ENCODE results near the gene ARFGEF3. TPM values are rescaled to one million over a fixed set of nuclear protein-coding genes. Genes with fewer than 3 reads are reported as not detected.

The ARFGEF3 gene
- total RNA-seq, 1 donor from 2014 or later = 1.1 TPM

DNA sequence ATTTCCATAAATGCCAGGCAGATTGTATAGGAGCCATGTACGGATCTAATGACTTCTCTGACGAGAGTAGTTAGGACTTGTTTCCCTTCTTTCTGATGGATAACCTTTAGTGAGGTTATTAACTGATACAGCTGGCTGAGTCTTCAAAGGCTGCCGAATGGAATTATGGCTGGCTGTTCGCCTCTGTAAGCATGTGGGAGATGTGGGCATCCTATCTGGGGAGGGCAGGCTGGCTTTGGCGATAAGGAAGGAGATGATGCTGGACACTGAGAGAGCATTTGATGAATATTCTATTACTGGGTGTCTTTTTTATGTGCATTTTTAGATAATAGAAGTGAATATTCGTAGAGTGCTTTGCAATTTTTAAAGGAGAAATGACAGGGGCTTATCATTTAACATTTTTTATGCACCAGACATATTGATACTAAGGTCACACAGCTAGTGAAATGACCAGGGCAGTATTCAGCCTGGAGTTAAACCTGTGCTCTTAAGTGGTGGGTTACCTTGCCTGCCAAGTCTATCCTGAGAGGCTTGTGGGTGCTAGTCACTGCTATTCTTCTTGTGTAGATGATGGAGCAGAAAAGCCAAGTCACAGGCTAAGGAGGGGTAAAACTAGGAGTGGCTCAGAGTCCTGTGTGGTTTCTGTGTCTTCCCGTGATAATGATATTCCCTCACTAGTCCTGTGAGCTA is 53.5 kb downstream of the ARFGEF3 start:
- DNase-seq = no peak

DNA sequence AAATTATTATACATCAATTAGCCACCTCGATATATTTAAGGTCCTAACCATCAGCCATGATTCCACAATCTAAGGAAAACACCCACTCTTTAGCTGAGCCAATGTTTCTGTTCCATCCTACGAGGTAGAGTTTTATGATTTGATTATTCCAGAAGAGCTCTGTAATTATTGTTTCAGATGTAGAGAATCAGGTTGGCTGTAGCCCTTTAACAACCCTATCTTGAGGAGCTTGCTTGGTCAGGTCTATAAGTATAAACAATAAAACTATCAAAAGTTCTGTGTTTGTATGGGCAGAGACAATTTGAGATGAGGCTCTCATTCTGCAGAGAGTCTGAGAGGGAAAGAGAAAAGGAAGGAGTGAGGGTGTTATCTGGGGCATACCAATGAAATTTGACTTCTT is 56.7 kb downstream of the ARFGEF3 start, which contains the start of gene PBOV1:
Gene PBOV1, minus strand, starts transcription at position 43 of the 400 bp plus-strand sequence. CDS start 96 bp downstream, outside the sequence.
- no peak for DNase-seq

DNA sequence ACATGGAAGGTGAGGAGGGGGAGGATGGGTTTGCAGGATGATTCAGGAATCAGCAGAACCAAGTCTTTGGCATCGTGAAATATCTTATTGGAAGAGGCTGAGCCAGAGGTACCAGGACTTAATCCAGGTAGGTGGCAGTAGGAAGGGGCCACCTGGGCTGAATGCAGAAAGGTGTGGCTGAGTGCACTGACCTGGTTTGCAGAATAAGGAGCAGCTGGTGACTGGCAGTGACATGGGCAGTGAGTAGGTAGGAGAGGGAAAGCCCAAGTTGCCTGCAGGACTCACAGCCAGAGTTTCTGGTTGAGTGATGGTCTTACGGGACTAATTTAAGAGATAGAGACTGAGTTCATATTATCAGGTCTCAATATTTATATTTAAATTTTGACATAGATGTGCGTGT is 57.7 kb downstream of the ARFGEF3 start:
- no peak for DNase-seq

DNA sequence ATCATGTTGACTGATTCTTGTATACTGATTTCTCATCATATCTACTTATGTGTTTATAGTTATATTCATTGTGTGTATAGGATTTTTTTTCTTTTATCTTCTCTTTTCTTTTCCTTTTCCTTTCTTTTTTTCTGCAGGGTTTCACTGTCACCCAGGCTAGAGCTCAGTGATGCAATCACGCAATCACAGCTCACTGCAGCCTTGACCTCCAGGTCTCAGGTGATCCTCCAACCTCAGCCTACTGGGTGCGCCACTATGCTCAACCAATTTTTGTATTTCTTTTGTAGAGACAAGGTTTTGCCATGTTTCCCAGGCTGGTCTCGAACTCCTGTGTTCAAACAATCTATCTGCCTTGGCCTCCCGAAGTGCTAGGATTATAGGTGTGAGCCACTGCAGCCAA is 58.2 kb downstream of the ARFGEF3 start:
- no peak for DNase-seq

DNA sequence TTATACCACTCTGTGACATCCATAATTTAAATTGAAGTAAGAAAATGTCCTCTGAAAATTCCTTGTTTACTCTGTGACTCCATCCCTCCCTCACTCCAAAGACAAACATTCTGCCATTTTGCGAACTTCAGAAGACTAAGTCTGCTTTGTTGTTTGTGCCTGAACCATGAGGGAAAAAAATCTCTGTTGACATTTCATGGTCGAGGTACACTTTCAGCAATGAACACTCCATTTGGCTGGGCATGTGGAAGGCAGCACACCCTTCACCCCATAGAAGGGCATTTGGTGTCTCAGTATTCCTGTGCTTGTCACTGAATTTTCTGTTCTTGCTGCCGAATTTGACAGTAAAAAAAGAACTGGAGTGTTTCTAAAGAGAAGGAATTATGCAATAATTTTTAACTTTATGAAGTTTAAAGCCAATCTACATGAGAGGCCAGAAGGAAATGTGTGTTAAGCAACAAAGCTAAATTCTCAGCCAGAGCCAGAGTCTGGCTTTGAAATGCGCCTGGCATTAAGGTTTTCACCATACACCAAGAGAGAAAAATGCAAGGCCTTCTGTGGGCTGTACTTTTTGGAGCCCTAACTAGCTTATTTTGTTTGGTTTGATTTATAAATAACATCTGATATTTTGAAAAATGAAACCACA is 61.3 kb downstream of the ARFGEF3 start:
- DNase-seq = no peak

DNA sequence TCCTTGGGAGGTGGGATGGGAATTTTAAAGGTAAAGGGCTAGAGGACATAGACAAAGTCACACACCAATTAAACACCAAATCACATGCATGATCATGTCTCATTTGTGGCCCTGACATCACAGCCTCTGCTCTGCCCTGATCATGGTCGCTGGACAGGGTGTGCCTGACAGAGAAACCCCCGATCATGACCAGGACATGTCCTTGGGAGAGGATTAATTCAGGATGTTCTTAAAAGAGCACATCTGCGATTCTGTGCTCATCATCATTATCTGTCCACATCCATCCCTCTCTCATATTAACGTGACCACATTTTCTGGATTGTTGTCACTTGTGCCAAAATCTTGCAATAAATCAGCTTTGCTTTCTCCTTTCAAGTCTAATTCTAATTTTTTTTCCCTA is 64.2 kb downstream of the ARFGEF3 start:
- DNase-seq = no peak

DNA sequence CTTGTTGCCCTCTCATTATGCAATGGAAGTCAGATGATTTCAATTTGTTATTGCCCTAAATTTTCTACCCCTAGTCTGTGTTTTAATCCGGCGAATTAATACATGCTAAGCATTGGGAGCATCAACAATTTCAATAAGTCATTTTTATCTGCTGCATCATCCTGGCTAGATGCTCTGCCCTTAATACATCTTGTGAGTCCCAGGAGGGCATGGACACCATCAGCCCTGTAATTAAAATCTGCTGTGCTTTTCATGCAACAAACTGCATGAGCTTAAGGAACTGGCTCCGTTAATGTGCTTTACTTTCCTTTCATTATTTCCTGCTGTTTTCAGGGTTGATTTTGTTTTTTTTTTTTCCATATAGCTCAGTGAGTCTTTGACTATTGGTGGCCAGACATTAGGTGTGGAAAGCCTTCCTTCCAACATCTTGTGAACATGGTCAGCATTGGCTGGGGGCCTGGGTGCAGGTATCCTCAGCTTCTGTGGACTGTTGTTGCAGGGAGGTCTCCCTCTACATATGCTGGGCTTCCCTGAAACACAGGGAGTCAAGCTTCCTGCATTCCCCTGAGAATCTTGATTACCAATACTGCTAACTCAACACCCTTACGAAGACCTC is 65.1 kb downstream of the ARFGEF3 start:
- DNase-seq = peak; percentile 12

DNA sequence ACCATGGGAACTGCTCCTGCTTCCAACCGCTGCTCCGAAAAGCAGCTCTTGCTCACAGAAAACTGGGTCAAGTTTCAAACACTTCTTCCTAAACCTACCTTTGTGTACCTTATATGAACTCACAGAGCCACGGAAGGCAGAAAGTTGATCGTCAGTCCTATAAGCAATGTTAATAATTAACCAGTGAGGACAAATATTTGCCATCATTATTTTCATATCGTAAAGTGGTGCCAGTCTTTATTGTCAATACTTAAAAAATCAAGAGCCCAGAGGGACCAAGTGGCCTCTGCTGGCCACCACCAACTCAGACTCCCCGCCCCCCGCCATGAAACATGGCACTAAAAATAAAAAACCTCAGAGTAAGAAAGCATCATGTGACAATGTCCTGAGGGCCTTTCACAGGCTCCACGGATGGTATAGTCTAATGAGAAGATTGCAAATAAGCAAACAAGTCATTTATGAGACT is 65.6 kb downstream of the ARFGEF3 start:
- no peak for DNase-seq

DNA sequence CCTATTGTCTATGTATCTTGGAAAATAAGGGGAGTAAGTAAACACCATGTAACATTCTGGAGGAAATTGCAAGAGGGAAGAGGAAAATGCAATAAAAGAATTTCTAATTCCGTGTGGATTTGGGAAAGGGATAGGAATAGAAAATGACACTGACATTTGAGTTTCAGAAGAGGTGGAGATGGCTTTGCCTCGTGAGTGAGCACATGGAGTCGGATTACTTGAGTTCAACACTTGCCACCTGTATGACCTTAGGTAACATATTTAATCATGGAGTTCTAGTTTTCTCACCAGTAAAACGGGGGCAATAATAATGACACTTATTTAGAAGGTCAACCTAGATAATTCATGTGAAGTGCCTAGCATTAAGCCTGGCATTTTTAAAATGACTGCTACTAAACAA is 67.3 kb downstream of the ARFGEF3 start:
- DNase-seq = no peak

DNA sequence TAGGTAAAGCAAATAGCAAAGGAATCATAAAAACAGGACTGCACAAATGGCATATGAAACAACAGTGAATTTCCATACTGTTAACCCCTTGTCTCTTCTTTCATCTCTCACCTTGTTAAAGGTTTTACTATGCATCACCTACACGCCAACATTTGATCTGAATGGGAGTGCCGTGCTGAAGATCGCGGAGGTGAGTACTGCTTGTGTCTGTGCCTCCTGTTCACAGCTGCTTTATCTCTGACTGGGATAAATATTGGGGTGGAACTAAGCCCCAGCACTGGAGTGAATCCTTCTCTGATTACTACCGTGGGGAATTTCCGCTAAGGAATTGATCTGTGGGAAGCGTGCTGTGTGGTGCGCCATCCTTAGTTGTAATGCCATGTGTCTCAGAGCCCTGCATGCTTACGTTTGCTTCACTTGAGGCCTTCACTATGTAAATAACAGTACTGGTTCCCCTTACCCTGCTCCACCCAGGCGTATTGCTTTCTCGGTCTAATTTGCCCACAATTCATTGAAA is 68.0 kb downstream of the ARFGEF3 start:
- no peak for DNase-seq

DNA sequence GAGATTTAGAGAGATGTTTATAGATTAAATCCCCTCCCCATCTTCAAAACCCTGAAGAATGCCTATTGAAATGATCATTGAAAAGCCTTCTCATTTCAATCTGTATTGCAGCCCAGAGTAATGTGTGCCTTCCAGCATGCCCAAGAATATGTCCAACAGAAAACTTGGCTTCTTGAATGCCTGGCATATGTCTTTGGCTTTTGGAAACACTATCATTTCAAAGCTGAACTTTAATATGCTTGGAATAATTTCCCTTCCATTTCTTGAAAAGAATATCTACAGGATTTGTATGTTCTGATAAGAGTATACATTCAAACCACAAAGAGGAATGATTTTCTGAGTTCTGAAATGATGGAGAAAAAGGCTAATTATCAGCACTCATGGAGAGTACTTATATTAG is 68.5 kb downstream of the ARFGEF3 start:
- DNase-seq = no peak

DNA sequence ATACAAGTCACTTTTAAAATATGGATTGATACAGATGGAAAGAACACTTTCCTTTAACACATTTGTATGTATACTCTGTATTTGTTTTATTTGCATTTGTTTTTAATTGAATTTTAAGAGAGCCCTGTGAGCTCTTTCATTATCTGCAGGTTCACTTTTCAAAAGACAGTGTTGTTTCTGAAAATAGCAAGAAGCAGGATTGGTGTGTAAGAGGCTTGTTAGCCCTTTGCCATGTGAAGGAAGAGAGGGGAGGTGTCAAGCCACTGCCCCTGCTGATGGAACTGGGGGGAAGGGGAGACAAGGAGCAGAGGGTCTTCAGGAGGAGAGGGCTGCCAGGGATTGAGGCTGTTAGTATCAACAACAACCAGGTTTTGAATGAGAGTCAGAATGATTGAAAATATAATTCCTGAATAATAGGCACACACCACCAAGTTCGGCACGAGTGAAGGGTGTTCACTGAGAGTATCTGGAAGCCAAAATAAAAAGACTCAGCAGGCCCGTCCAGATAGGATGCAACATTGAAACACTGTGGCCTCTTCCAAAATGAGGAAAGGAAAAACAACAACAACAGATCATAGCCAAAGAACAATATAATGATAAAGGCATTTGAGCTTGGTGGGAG is 69.1 kb downstream of the ARFGEF3 start:
- no peak for DNase-seq

DNA sequence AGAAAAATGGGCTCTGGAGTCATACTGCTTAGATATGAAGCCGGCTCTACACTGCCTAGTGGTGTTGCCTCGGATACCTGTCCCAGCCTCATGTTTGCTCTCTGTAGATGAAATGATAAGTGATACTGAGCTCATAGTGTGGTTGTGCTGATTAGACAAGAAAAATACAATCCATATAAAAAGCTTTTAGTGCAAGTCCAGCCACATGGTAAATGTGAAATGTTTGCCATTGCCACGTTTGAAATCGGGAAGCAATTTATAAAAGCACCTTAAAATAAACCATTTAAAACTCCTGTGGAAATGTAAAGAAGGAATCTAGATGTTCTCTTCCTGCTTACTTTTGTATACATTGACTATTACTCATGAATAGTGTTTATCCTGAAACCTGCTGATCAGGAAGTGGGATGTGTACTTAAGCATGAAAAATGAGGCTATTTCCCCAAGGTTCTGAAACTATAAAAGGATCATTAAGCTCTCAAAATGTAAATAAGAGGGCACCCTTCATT is 69.7 kb downstream of the ARFGEF3 start:
- DNase-seq = no peak

DNA sequence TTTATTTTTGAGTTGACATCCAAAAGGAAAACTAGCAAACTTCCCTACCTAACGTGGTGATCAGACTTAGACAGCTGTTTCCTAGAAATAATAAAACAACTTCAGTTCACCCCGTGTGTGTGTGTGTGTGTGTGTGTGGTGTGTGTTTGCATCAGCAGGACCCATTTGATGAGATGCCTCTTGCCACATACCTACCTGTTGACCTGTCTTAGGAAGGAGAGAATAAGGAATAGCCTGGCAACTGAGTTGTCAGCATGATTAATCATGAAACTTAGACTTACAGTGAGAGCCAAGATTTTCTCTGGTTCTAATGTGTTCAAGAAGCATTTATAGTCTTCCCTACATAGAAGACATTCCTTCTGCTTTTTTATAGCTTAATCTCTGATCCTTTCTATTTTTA is 72.6 kb downstream of the ARFGEF3 start:
- DNase-seq = no peak

DNA sequence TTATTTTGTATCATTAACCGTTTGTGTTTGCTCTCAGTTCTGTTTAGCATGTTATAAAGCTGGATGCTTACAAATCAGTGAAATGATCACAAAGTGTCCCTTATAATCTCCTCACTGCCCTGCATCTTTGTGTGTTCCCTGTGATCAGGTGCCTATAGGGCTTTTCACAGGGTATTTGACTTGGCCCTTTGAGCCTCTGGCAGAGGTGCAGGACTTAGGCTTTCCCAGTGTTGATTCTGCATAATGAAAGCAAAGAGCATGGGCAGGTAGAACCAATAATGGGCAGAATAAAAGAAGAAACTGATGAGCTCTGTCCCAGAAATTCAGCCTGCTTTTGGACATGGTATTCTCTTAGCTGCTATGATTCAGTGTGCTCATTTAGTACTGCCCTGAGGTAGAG is 73.5 kb downstream of the ARFGEF3 start:
- no peak for DNase-seq

DNA sequence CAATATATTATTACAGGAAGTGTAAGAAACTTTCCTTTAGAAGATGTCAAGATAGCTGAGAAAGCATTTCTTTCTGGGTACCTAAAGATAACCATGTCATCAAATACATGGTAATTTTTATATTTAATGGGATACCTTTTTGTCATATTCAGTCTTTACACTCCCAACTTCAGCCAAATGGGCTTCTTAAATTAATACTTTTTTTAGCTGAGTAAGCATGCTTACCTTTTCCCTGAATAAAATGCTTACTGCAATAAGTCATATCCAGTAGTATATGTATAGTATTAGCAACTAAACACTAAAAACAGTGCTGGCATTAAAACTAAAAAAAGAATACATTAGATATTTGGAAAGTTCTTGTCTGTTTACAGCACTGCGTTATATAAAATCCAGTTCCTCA is 74.0 kb downstream of the ARFGEF3 start:
- DNase-seq = no peak

DNA sequence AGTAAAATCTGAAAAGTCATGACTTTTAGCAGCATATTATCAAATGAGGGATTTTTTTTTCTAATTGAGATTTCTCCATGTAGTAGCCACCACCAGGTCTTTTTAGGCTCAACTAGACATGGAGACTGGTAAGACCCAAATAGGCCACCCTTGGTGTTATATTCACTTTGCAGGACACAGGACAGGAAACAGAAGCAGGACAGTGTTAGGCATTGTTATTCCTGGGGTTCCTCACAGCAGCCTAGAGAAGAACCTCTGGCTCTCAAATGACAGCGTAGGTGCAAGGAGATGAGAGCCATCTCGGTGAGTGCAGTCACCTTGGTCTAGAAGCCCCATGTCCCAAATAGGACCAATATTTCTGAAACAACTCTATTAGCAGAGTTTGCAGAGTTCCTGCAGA is 75.7 kb downstream of the ARFGEF3 start:
- no peak for DNase-seq

DNA sequence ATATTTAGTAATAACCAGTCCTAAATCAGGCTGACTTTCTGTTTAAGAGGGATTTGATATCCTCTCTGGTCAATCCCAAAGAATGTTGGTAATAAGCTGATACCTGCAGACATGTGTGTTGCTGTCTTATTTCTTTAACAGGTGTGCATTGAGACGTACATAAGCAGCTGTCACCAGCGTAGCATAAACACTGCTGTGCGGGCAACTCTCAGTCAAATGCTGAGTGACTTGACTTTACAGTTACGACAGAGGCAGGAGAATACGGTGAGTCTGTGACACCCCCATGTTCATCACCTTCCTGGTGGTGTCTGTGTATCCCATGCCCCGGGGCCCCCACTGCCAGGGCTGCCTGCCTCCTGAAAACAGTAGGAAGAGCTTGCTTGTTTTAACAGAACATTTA is 76.6 kb downstream of the ARFGEF3 start:
- no peak for DNase-seq

DNA sequence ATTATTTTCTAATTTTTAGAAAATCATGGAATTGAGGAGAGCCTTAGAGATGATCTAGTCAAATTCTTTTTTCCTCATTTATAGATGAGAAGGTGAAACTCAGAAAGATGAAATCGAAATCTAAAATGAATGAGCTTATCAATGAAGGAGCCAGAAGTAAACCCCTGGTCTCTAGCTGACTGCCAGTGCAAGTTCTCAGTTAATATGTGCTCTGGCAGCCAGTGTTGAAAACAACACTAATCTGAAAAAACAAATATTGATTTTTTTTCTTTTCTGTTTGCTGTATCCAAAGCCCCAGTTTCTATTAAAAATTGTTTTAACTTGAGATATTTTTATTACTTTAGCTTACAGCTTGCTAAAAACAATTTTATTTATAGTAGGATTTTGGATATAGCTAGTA is 78.0 kb downstream of the ARFGEF3 start:
- DNase-seq = no peak

DNA sequence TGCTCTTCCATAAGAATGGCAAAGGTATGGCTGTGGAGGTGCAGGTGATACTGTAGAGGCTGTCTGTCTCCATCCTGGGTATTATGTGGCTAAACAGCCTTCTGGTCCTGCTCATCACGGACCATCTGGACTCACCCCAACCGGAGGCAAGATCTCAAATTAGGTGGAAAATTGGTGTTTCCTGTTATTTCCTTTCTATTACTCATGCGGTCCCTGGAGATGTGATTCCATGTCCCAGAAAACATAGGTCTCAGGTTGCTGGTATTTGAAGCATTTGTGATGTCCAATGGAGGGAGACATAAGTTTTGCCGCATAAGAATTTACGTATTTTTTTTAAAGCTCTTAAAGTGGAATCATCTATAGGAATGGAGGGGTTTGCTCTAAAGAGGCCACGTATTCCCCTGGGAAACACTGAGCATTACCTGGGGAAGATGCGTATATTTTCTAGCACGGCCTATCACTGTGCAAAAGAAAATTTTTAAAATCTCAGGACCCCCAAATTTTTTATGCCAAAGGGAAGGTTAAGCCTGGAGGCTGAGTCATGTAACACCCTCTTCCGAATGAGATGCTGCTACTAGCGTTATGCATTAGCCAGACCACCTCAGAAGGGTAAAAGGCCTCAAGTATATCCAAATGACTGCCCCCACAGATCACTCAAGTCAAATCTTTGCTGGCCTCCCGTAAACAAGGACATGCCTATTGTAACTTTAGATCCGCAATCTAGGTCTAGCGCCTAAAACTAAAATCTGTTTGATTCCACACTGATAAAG is 78.9 kb downstream of the ARFGEF3 start:
- DNase-seq = no peak

DNA sequence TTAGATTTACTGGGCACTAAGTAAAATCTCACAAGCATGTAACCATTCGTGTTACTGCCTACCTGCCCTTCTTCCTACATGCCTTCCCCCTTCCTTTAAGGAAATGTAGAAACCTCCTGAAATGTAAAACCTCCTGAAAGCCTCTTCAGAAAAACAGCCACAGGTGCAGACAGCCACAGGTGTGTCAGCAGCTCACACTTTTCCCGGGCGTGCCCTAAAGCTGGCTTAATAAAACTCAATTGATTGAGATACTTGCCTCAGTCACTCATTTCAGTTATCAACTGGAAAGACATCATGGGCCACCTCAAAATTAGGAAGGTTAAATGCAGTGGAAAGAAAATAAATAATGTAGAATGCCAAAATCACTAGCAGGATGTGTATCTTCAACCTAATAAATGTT is 79.6 kb downstream of the ARFGEF3 start:
- DNase-seq = no peak

DNA sequence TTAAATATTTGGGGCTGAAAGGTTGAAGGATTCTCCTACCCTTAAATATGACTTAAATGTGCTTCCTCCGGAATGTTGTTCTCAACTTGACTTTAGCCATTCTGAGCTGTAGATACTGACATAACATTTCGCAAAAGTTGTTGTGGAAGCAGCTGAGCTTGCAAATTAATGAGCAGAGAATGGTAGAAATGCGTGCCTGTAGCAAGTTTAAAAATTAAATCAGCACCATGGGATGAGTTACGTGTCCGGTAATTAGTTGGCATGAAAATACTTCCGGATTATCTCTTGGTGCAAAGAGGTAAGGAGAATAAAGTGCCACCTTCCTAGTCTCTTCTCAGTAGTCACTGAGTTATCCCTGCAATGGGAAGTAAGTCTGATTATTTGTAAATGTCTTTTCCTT is 80.2 kb downstream of the ARFGEF3 start:
- DNase-seq = no peak

Data from skin of body (tissue), 2 donors.